ENCODE measurements around the gene TP53BP2.

GRCh38 chr1:223820515-223820858 is 25.3 kb downstream of the TP53BP2 start:
- TF ChIP-seq, protein P1, sequence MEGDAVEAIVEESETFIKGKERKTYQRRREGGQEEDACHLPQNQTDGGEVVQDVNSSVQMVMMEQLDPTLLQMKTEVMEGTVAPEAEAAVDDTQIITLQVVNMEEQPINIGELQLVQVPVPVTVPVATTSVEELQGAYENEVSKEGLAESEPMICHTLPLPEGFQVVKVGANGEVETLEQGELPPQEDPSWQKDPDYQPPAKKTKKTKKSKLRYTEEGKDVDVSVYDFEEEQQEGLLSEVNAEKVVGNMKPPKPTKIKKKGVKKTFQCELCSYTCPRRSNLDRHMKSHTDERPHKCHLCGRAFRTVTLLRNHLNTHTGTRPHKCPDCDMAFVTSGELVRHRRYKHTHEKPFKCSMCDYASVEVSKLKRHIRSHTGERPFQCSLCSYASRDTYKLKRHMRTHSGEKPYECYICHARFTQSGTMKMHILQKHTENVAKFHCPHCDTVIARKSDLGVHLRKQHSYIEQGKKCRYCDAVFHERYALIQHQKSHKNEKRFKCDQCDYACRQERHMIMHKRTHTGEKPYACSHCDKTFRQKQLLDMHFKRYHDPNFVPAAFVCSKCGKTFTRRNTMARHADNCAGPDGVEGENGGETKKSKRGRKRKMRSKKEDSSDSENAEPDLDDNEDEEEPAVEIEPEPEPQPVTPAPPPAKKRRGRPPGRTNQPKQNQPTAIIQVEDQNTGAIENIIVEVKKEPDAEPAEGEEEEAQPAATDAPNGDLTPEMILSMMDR (IDR thresholded peaks at IDR 0.05; ENCODE audit: insufficient read depth, low read depth, low read length), result no peak
- no peak for TF ChIP-seq EZH2 (IDR thresholded peaks at IDR 0.05; ENCODE audit: insufficient read depth, low read length)

Data from astrocyte (in vitro differentiated cells and primary cell).